Fibroblast of pulmonary artery (primary cell): ENCODE results near the gene KAZALD1.
A peak's percentile ranks its signal among the peaks of the same experiment; 100 is the strongest.

Source experiments
- DNase-seq: peaks from one replicate; pipeline ENCODE4 v3.0.0-alpha.2; 2010; ENCODE audit warnings: low read depth
- H3K4me3 ChIP-seq: replicated peaks from 2 replicates; pipeline ENCODE4 v1.5.1; 2011; ENCODE audit warnings: low read depth, mild to moderate bottlenecking, control low read depth, low read length, moderate library complexity
- CTCF ChIP-seq: IDR thresholded peaks from 2 replicates; pipeline ENCODE4 v1.5.1; 2011; ENCODE audit warnings: mild to moderate bottlenecking, control low read depth, low read length, inconsistent platforms; ENCODE audit errors: missing control alignments

KAZALD1 gene

GRCh38 chr10:101061624-101062231 is at the start of gene KAZALD1:
KAZALD1 (plus strand) TSS chr10:101061989; CDS start chr10:101062593, 604 bp downstream.
- peak within 1 kb of the TSS; percentile 98 for H3K4me3 ChIP-seq
- TF ChIP-seq CTCF, result no peak
- peak; percentile 46 for DNase-seq

GRCh38 chr10:101012525-101013364 is 49.0 kb upstream of the KAZALD1 start:
- peak; percentile 91 for DNase-seq
- TF ChIP-seq CTCF, result peak; percentile 63
- H3K4me3 ChIP-seq, result no peak overlapping the region

GRCh38 chr10:101013365-101013825 is 48.4 kb upstream of the KAZALD1 start:
- DNase-seq, result no peak
- H3K4me3 ChIP-seq, result no peak overlapping the region
- no peak for TF ChIP-seq CTCF

- peak; percentile 96 for TF ChIP-seq CTCF
- H3K4me3 ChIP-seq, result no peak overlapping the region
- DNase-seq, result peak; percentile 73
Observed at GRCh38 chr10:101014230-101014884, 47.4 kb upstream of the KAZALD1 start.

GRCh38 chr10:101014966-101015581 is 46.7 kb upstream of the KAZALD1 start:
- no peak overlapping the region for H3K4me3 ChIP-seq
- peak; percentile 87 for DNase-seq
- no peak for TF ChIP-seq CTCF

- no peak for DNase-seq
- no peak for TF ChIP-seq CTCF
- H3K4me3 ChIP-seq, result no peak overlapping the region
Observed at GRCh38 chr10:101015582-101015973, 46.2 kb upstream of the KAZALD1 start.
